ENCODE data around the gene NIPBL.

GRCh38 chr5:36874465-36874864, 2.1 kb upstream of the NIPBL start:
- TF ChIP-seq MAX (IDR thresholded peaks at IDR 0.05; ENCODE audit: low read depth) (no peak), EP300 (IDR thresholded peaks at IDR 0.05; ENCODE audit: borderline replicate concordance in 1 of 2, low read depth in 1 of 2, low read length in 1 of 2) (no peak), RAD21 (IDR thresholded peaks at IDR 0.05; ENCODE audit: low read length) (no peak), CTCF (IDR thresholded peaks at IDR 0.05) (no peak), POLR2AphosphoS5 (IDR thresholded peaks at IDR 0.05; ENCODE audit: low read depth, low read length) (no peak), YY1 (IDR thresholded peaks at IDR 0.05; ENCODE audit: low read depth) (no peak), MXI1 (IDR thresholded peaks at IDR 0.05; ENCODE audit: low read depth, low read length) (peak; percentile 63)
- TF ChIP-seq, protein P1, sequence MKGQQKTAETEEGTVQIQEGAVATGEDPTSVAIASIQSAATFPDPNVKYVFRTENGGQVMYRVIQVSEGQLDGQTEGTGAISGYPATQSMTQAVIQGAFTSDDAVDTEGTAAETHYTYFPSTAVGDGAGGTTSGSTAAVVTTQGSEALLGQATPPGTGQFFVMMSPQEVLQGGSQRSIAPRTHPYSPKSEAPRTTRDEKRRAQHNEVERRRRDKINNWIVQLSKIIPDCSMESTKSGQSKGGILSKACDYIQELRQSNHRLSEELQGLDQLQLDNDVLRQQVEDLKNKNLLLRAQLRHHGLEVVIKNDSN (IDR thresholded peaks at IDR 0.05; ENCODE audit: borderline replicate concordance, low read depth): no peak

Data from SK-N-SH (cell line).